Fibroblast of skin of right quadriceps (primary cell): ENCODE measurements around the gene SRRM2.

ENCODE experiments used
- DNase-seq: peaks from one replicate; pipeline ENCODE4 v3.0.0-alpha.2; 2013

Gene SRRM2

DNA sequence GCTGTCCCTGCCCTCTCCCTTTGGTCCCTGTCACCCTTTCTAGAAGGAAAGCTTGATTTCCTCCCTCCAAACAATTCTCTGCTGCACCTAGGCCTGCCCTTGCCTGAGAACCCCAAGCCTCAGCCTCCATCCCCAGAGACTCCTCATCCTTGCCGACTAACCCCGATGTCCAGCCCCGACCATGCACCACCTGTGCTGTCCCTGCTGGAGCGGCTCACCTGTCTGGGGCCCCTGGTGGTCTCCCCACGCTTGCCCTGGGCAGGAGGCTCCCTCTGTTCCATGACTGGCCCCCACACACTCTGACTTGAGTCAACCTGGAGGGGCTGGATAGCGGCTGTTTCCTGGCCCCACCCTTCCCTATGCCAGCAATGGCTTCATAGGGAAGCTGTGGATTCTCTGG, 12.0 kb upstream of the SRRM2 start:
- DNase-seq: no peak

DNA sequence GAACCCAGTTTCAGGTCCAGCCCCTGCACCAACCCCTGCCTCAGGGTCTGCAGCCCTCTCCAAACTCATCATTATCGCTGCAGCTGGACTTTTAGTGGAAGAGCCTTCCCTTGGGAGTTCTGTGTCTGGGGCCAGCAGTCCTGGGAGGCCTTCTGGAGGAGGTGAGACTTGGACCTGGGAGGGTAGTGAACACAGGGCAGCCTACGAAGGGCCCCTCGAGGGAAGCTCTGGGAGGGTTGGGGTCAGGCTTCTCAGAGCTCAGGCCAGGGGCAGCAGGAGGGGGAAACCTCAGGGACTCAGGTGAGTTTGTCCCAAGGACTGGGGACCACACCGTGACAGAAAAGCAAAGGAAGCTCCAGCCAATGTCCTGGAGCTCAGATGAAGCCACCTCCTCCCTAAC, 11.3 kb upstream of the SRRM2 start:
- DNase-seq: no peak

DNA sequence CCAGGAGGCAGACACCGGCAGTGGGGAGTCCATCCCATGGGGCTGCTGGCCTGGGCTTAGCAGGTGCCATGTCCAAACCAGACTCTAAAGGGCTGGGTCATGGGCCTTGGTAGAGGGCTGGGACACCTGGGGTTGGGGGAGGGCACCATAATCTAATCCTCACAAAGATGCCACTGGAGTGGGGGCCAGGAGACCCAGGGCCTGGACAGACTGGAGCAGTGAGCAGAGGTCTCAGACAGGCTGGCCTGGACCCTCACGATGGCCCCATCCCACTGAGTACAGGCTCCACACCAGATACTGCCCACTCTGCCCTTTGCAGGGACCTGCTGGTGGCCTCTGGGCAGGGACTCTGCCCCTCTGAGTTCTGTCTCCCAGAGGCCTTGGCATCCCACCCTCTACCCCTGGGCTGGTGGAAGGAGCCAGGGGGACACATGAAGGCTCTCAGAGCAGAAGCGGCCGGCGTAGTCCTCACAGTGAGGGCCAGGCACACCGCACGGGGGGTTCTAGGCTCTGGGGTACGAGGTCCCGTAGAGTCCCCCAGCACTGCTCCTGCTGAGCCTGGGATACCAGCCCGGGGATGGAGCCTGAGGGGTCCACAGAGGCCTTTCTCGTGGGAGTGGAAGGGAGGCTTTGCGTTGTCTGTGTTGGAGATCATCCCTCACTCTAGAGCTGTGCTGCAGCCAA, 10.0 kb upstream of the SRRM2 start:
- DNase-seq: no peak

DNA sequence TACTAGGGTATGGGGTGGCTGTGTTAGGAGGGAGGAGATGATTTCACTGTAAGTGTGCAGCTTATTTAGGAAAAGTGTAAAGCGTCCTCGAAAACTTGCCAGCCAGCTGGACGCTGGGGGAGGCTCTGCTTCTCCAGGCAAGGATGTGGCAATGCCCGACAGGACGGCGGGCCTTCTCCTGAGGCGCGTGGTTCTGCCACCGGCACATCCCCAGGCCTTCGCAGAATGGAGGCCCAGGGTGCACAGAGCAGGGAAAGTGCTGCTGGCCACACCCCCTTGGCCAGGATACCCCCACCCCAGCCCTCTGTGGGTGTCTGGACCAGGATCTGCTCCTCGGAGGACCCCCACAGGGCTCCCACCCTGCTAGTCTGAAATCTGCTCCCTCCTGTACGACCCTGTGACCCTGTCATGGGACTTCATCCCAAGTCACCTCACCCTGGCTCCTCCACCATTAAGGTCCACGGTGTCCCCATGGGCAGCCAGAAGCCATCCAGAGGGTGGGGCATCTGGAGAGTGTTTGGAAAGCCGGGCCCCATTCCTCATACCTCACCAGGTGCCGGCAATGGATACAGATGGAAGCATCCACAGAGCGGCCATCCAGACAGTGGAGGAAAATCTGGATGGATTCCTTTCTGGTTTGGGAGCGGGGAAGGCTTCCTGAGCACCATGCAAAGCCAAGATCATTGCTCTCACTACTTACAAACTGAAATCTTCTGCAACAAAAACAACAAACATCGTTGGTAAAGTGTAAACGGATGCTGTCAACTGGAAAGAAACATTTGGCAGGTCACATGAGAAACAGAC, 9.2 kb upstream of the SRRM2 start:
- no peak for DNase-seq

DNA sequence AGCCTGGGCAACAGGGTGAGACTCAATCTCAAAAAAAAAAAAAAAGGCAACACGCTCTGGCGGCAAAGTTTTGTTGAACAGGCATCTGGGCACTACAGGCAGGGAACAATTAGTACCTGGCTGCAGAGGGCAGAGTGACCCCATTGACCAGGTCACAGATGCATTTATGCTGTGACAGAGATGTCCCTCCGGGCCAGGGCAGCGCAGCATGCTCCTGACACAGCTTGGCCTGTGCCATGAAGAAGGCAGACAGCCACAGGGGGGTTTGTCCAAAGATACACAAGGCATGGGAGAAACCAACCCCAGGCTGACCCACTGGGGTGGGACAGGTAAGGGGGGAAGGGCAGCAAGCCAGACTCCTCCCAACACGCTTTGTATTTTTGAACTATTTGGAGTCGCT, 7.7 kb upstream of the SRRM2 start:
- DNase-seq: no peak

DNA sequence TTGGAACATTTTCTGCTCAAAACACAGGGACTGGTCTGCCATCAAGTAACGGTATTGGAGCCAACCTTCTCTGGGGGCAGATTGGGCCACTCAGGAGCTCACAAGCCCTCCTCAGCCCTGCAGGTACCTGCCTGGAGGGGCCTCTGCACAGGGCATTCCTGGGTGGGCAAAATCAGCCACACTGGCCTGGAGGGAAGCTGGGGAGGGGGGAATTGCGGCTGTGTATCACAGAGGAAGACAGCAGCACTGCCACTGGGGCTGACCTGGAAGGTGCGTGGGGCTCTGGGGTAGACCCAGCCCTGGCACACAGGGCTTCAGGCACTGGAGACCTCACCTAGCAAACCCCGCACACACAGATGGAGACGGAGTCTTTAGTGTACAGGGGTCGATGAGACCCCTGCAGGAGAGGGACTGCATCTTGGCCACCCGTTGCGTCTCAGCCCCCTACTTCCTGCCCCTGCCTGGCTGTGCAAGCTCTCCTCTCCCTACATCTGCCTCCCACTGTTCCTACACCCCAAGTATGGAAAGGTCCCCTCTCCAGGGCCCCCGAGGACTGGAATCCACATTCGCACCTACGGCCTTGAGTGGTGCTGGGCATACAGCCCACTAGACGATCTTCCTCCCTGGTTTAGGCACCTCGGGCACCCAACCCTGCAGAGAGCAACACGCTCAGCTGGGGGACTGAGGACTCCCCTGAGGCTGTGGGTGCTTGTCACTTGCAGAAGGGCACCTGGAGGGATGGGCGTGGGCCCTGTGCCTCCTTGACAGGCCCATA, 7.1 kb upstream of the SRRM2 start:
- DNase-seq: no peak

DNA sequence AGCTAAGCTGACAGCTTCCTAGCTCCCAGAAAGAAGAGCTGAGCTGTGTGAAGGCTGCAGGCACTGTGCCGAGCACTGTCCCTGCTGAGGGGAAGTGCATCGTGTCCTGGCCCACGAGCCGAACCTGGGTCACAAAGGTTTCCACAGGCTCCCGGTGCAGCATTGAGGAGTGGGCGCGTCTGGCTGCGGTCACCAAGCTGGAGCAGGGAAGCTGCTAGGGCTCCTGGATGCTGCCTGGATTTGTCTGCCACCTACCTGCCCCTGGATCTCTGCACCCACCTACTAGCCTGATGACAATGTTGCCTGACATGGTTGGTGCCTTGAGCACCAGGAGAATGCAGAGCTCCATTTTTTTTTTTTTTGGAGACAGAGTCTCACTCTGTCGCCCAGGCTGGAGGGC, 6.5 kb upstream of the SRRM2 start:
- no peak for DNase-seq

DNA sequence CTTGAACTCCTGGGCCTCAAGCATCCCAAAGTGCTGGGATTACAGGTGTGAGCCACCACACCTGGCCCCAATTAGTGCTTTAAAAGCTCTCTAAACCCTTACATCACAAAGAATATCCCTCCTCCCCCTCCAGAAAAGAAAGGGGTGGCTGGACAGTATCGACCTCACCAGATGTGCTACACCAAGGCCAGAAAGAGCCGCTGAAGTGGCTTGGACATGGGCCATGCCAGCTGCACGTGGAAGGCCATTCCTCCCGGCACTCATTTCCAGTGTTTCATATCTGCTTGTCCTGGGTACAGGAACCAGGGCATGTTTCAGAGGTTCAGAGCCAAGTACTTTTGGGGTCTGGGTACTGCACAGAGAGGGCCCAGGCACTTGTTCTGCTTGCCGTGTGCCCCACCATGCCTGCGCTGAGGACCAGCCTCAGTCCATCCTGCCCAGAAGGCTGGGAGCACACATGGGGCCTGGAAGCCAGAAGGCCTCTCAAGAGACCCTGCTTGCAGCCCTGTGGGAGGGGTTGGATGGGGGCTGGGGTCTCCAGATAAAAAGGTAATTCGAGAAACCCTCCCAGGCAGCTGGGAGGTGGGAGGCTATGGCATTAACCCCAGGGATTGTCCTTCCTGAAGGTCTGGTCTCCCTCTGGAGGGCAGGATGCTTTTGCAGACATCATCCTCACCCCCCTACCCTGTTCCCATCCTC, 3.5 kb upstream of the SRRM2 start:
- DNase-seq: no peak

DNA sequence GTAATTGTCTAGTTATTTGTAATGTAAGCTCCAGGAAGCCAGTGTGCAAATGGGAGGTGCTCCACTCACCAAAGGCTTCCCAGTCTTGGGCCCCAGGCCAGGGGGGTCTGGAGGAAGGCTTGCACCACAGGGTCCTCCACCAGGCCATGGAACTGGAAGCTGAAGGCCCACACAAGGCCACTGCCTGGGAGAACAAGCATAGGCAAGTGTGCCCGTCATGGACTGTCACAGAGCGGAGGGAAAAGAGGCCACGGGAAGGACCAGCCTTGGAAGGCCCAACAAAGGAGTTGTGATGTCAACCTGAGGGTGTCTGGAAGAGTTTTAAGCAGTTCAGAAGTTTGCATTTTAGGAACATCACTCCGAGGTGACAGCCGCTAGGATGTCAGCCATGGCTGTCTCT, 3.0 kb upstream of the SRRM2 start:
- no peak for DNase-seq

DNA sequence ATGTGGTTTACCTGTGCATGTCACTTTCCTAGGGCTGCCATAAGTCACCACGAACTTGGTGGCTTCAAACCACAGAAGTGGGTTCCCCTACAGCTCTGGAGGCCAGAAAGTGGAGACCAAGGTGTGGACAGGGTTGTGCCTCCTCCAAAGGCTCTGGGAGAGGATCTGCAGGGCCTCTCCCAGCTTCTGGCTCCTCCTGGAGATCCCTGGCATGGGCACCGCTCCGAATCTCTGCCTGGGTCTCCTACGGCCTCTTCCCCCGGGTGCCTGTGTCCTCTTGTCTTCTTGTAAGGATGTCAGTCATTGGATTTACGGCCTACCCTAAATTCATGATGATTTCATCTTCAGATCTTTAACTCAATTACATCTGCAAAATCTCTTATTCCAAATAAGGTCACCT, 2.5 kb upstream of the SRRM2 start:
- DNase-seq: no peak

DNA sequence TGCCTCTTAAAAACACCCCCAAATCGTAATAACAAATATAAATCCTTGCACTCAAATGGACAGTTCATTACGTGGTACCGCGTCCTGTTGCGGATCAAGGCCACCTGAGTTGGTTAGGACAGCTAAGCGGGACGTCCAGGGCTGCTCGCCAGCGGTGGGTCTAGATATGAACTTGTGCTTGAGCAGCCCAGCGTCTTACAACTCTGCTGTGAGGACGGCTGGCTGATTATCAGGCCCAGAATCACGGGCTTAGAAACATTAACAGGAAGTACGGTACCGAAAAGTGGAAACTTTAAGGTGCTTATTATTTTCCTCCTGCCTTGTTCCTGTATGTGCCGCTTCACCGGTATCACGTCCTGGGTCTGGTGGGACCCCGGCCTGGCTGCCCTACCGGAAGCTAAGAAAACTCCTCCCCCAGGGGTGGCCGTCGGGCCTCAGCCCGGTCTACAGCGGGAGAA, 832 bp upstream of the SRRM2 start:
- DNase-seq: no peak

DNA sequence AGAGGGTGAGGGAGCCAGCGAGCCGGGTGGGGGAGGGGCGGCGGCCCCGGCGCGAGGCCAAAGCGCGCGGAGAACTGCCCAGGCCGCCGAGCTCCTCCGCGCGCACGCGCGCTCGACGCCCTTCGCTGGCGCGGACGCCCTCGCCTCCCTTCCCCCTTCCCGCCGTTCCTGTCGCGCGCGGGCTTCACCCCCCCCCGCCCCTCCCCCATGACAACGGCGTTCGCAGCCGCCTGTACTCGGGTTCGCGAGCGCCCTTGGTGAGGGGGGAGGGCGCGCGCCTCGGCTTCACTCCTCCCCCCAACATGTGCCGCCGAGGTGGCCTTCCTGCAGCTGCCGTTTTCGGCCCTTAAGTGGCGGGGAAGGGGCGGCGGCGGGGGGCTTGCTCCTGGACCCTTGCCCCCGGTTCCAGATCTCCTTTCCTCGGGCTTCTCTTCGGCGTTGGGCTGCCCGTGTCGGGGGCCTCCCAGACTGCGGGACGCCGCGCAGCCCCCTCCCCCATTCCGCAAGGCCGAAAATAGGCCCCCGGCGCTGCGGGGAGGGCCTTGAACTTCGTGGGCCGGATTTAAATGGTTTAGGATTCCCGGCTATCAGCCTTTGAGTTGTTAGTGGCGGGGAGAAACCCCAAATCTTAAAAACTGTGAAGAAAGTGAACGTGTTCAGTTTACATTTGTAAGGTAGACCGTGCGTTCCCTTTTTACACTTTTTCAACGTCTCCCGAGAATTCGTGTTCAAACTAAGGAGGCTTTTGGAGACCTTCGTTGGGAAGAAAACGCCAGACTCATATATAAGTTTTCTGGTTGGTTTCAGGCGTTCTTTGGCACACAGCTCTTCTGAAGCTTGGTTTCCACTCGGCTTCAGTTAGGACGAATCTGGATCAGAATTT, 653 bp downstream of the SRRM2 start:
- peak; percentile 82 for DNase-seq

DNA sequence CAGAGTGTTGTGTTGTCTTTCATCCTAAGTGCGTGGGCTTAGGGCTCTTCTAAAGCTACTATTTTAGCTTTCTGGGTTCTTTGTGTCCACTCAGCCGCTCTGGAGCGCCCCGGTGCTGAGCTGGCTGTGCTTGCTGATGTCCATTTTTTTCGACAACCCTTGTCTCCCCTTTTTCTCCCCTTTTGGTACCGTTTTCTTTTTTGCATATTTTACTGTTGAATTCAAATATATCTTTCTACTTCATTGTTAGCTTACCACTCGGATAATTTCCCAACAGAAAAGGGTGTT, 1.2 kb downstream of the SRRM2 start:
- DNase-seq: no peak

DNA sequence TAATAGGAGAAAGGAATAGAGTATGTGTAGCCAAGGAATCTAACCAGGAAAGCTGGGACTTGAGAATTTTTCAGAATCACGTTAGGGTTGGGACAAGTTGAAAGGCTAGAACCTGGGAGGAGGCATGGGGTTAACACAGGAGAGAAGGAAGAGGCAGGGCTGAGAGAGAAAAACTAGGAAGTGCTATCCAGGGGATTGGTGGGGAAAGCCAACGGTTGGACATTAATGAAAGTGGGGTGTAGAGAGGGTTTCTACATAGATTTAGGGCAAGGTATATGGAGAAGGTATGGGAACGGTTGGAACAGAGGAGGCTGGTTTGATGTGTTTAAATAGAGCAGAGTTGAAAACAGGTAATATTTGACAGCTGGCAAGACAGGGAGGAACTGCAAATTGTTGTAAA, 2.7 kb downstream of the SRRM2 start:
- DNase-seq: no peak

DNA sequence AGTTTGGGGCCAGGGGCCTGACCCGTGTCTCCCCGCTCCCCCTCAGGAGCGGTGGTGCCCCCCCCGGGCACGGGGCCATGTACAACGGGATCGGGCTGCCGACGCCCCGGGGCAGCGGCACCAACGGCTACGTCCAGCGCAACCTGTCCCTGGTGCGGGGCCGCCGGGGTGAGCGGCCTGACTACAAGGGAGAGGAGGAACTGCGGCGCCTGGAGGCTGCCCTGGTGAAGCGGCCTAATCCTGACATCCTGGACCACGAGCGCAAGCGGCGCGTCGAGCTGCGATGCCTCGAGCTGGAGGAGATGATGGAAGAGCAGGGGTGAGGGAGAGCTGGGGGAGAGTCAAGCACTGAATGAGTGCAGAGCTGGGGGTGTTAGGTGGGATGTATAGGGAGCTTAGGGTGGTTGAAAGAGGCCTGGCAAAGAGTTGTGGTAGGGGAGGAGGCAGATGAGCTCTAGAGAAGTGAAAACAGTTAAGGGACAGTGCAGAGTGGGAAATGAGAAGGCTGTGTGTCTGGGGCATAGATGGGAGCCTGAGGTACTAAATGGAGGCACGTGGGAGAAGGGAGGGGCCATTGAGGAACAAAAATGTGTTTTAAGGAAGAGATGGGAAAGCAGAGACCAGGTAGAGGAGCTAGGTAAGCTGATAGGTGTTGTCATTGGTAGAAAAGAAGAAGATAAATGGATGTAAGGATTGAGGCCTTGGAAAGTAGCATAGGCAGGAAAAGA, 4.0 kb downstream of the SRRM2 start:
- DNase-seq: no peak

DNA sequence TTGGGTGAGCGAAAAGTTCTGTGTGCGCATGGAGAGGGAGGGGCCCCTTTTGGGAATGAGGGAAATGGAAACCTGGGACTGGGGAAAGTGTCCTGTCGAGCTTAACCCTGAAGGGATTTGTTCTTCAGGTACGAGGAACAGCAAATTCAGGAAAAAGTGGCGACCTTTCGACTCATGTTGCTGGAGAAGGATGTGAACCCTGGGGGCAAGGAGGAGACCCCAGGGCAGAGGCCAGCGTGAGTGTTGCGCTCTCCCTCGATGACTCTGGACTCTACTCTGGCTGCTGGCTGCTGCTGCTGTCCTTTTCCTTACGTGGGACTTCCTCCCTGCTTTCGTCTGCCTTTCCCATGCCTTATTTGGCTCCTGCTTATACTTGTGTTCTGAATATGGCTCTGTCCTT, 4.9 kb downstream of the SRRM2 start:
- no peak for DNase-seq

DNA sequence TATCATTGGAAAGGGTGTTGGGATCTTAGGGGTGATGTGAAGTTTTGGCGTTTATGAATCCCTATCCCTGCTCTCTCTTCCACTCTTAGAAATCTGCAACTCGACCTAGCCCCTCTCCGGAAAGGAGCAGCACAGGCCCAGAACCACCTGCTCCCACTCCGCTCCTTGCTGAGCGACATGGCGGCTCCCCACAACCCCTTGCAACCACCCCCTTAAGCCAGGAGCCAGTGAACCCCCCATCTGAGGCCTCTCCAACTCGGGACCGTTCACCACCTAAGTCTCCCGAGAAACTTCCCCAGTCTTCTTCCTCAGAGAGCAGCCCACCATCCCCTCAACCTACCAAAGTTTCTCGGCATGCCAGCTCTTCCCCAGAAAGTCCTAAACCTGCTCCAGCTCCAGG, 9.0 kb downstream of the SRRM2 start:
- no peak for DNase-seq

DNA sequence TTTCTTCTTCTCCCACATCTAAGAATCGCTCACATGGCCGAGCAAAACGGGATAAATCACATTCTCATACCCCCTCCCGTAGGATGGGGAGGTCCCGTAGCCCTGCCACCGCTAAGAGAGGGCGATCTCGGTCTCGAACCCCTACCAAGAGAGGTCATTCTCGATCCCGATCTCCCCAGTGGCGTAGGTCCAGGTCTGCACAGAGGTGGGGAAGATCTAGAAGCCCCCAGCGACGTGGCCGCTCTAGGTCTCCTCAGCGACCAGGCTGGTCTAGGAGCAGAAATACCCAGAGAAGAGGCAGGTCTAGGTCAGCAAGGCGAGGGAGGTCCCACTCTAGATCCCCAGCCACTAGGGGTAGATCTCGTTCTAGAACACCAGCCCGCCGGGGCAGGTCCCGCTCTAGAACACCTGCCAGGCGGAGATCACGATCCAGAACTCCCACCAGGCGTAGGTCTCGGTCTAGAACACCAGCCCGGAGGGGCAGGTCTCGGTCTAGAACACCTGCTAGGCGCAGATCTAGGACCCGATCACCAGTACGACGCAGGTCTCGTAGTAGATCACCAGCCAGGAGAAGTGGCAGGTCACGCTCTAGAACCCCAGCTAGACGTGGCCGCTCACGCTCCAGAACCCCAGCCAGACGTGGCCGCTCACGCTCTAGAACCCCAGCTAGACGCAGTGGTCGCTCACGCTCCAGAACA, 9.6 kb downstream of the SRRM2 start:
- no peak for DNase-seq

DNA sequence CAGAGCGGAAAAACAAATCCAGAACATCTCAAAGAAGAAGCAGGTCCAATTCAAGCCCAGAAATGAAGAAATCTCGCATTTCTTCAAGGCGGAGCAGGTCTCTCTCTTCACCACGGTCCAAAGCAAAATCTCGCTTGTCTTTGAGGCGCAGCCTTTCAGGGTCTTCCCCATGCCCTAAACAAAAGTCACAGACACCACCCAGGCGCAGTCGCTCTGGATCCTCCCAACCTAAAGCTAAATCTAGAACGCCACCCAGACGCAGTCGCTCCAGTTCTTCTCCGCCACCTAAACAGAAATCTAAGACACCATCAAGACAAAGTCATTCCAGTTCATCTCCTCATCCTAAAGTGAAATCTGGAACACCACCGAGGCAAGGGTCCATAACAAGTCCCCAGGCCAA, 10.3 kb downstream of the SRRM2 start:
- no peak for DNase-seq

DNA sequence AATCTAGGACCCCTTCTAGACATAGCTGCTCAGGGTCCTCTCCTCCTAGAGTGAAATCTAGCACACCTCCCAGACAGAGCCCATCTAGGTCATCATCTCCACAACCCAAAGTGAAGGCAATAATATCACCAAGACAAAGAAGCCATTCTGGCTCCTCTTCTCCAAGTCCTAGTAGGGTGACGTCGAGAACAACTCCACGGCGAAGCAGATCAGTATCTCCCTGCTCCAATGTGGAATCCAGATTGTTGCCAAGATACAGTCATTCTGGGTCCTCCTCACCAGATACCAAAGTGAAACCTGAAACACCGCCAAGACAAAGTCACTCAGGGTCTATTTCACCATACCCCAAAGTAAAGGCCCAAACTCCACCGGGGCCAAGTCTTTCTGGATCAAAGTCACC, 10.7 kb downstream of the SRRM2 start:
- DNase-seq: no peak

DNA sequence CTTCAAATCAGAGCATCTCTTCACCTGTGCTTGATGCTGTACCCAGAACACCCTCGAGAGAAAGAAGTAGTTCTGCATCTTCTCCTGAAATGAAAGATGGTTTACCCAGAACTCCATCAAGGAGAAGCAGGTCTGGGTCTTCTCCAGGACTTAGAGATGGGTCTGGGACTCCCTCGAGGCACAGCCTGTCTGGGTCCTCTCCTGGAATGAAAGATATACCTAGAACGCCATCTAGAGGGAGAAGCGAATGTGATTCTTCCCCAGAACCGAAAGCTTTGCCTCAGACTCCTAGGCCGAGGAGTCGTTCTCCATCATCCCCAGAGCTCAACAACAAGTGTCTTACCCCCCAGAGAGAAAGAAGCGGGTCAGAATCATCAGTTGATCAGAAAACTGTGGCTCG, 12.3 kb downstream of the SRRM2 start:
- no peak for DNase-seq
